HCT116 (cell line): ENCODE data around the gene BTN1A1. TPM values are rescaled to one million over a fixed set of nuclear protein-coding genes. Genes with fewer than 3 reads are reported as not detected.

Source experiments
- ATAC-seq: fragments of 200-7000 bp; cut with Tn5 transposase; 2 replicates; pipeline ENCODE4 v1.9.1; 2020; ENCODE audit warnings: mild to moderate bottlenecking, moderate library complexity
- BruUV-seq: library from RNA; stranded (reverse); fragments of 400-500 nt; replicated peaks from 2 replicates; lab custom pipeline; 2021; lab: Mats Ljungman, UMichigan
- CTCF ChIA-PET: fragments of 300-600 bp; sonication (Branson Sonifier 250); formaldehyde crosslinking; loops from one replicate; lab custom pipeline; 2021; ENCODE audit warnings: antibody characterized with exemption; lab: Charles Lee
- POLR2A ChIA-PET: fragments of 300-600, 350-600 bp; sonication (Branson Sonifier 250); formaldehyde crosslinking; loops from one replicate; lab custom pipeline; 2021; ENCODE audit warnings: antibody characterized with exemption; lab: Charles Lee
- RAD21 ChIA-PET, 2 experiments: fragments of 300-600 bp; sonication (Branson Sonifier 250); formaldehyde crosslinking; loops; one replicate each; lab custom pipeline; 2023; ENCODE audit warnings: low total read pairs in 2 of 2; ENCODE audit not compliant: uncharacterized antibody in 2 of 2, unreplicated experiment in 2 of 2, low non-redundant PET in 1 of 2; lab: Charles Lee
- DNase-seq: peaks from one replicate; pipeline ENCODE4 v3.0.0-alpha.2; 2010; ENCODE audit warnings: low read depth, low spot score
- H2AFZ ChIP-seq: fragments of 200-600 bp; shearing (Covaris generic), sonication (generic); 2 replicates; pipeline ENCODE4 v1.6.1; 2017; ENCODE audit warnings: low read depth, mixed run types, mixed read lengths, antibody characterized with exemption, low read length; ENCODE audit not compliant: poor library complexity, severe bottlenecking
- H3K27ac ChIP-seq: 2 replicates; pipeline ENCODE4 v1.5.1; 2012; ENCODE audit warnings: low read depth, low read length
- H3K27me3 ChIP-seq: fragments of 200-600 bp; sonication (generic); 2 replicates; pipeline ENCODE4 v1.6.1; 2016; ENCODE audit warnings: mixed run types, low read length, mixed read lengths; ENCODE audit not compliant: insufficient read depth
- H3K36me3 ChIP-seq, 2 experiments: fragments of 200-500 bp in 1 of 2; fragments of 200-600 bp in 1 of 2; sonication (Bioruptor generic) in 1 of 2; sonication (generic) in 1 of 2; 2 replicates each; pipeline versions ENCODE4 v1.5.1 to v1.6.1; 2014 to 2016; ENCODE audit warnings: low read length in 2 of 2, inconsistent platforms in 1 of 2, mixed read lengths in 1 of 2, mixed run types in 1 of 2; ENCODE audit not compliant: insufficient read depth in 2 of 2, control insufficient read depth in 1 of 2
- H3K4me1 ChIP-seq, 2 experiments: fragments of 200-600 bp in 1 of 2; sonication (generic) in 1 of 2; 2 replicates each; pipeline versions ENCODE4 v1.5.1 to v1.6.1; 2012 to 2017; ENCODE audit warnings: low read length in 2 of 2, inconsistent platforms in 1 of 2, mild to moderate bottlenecking in 1 of 2, mixed read lengths in 1 of 2, mixed run types in 1 of 2, moderate library complexity in 1 of 2; ENCODE audit not compliant: insufficient read depth in 2 of 2, control insufficient read depth in 1 of 2
- H3K4me2 ChIP-seq: fragments of 200-600 bp; sonication (generic); 2 replicates; pipeline ENCODE4 v1.6.1; 2017; ENCODE audit warnings: mixed run types, low read length, mixed read lengths
- H3K4me3 ChIP-seq, 2 experiments: fragments of 200-600 bp in 1 of 2; sonication (generic) in 1 of 2; replicated peaks in 1 of 2; 2 replicates each; pipeline ENCODE4 v1.5.1; 2011 to 2016; ENCODE audit warnings: low read length in 2 of 2, control low read depth in 1 of 2, low read depth in 1 of 2, mild to moderate bottlenecking in 1 of 2, mixed read lengths in 1 of 2, mixed run types in 1 of 2
- H3K79me2 ChIP-seq: fragments of 200-600 bp; sonication (generic); 2 replicates; pipeline ENCODE4 v1.6.1; 2017; ENCODE audit warnings: mild to moderate bottlenecking, mixed run types, low read length, moderate library complexity, mixed read lengths; ENCODE audit not compliant: insufficient read depth
- H3K9ac ChIP-seq: fragments of 200-600 bp; sonication (generic); 2 replicates; pipeline ENCODE4 v1.6.1; 2016; ENCODE audit warnings: low read length, mixed read lengths
- H3K9me2 ChIP-seq: fragments of 200-600 bp; sonication (generic), shearing (Covaris generic); 2 replicates; pipeline ENCODE4 v1.6.1; 2017; ENCODE audit warnings: mixed run types, mild to moderate bottlenecking, moderate library complexity; ENCODE audit not compliant: insufficient read depth
- H3K9me3 ChIP-seq, 2 experiments: fragments of 200-500 bp in 1 of 2; fragments of 200-600 bp in 1 of 2; sonication (Bioruptor generic) in 1 of 2; sonication (generic) in 1 of 2; 2 replicates each; pipeline ENCODE4 v1.6.1; 2014 to 2017; ENCODE audit warnings: low read length in 2 of 2, mixed read lengths in 2 of 2, inconsistent platforms in 1 of 2, low read depth in 1 of 2, mild to moderate bottlenecking in 1 of 2, mixed run types in 1 of 2, moderate library complexity in 1 of 2; ENCODE audit not compliant: control insufficient read depth in 1 of 2, insufficient read depth in 1 of 2
- H4K20me1 ChIP-seq: fragments of 200-600 bp; sonication (generic), shearing (Covaris generic); 2 replicates; pipeline ENCODE4 v1.6.1; 2017; ENCODE audit warnings: mixed run types, mild to moderate bottlenecking, moderate library complexity; ENCODE audit not compliant: insufficient read depth
- ATF3 ChIP-seq: IDR thresholded peaks from 2 replicates; pipeline ENCODE4 v1.6.1; 2012
- CBX3 ChIP-seq: IDR thresholded peaks from 2 replicates; pipeline ENCODE4 v1.6.1; 2012; ENCODE audit warnings: low read depth
- CEBPB ChIP-seq: IDR thresholded peaks from 2 replicates; pipeline ENCODE4 v1.6.1; 2012; ENCODE audit warnings: low read depth
- CTCF ChIP-seq, 3 experiments: fragments of 200-600 bp in 1 of 3; sonication (generic) in 1 of 3; IDR thresholded peaks in 2 of 3; conservative IDR thresholded peaks in 1 of 3; 2 replicates each; pipeline ENCODE4 v1.5.1; 2012 to 2017; ENCODE audit warnings: low read depth in 2 of 3, low read length in 2 of 3, antibody characterized with exemption in 1 of 3, borderline replicate concordance in 1 of 3, control low read depth in 1 of 3, mild to moderate bottlenecking in 1 of 3, mixed read lengths in 1 of 3, mixed run types in 1 of 3, moderate library complexity in 1 of 3; ENCODE audit not compliant: insufficient read depth in 1 of 3
- EGR1 ChIP-seq: IDR thresholded peaks from 2 replicates; pipeline ENCODE4 v1.6.1; 2012; ENCODE audit warnings: low read depth
- ELF1 ChIP-seq: IDR thresholded peaks from 2 replicates; pipeline ENCODE4 v1.6.1; 2012; ENCODE audit warnings: low read depth, borderline replicate concordance
- EZH2 ChIP-seq: fragments of 200-600 bp; sonication (generic); IDR thresholded peaks from 2 replicates; pipeline ENCODE4 v1.6.1; 2017; ENCODE audit warnings: antibody characterized with exemption, mixed run types
- FOSL1 ChIP-seq: IDR thresholded peaks from 2 replicates; pipeline ENCODE4 v1.6.1; 2012; ENCODE audit warnings: low read depth
- JUND ChIP-seq: IDR thresholded peaks from 2 replicates; pipeline ENCODE4 v1.6.1; 2012
- POLR2A ChIP-seq: IDR thresholded peaks from 2 replicates; pipeline ENCODE4 v1.7.0; 2011; ENCODE audit warnings: borderline replicate concordance; ENCODE audit not compliant: insufficient read depth, insufficient read length; ENCODE audit errors: extremely low read depth
- POLR2AphosphoS5 ChIP-seq: IDR thresholded peaks from 2 replicates; pipeline ENCODE4 v1.6.1; 2011; ENCODE audit warnings: mild to moderate bottlenecking, low read depth, low read length, moderate library complexity
- RAD21 ChIP-seq: IDR thresholded peaks from 2 replicates; pipeline ENCODE4 v1.6.1; 2012; ENCODE audit warnings: low read depth, mild to moderate bottlenecking
- SIN3A ChIP-seq: IDR thresholded peaks from 2 replicates; pipeline ENCODE4 v1.6.1; 2012; ENCODE audit warnings: low read depth
- SRF ChIP-seq: IDR thresholded peaks from 2 replicates; pipeline ENCODE4 v1.6.1; 2012; ENCODE audit warnings: low read depth
- TCF7L2 ChIP-seq: IDR thresholded peaks from 2 replicates; pipeline ENCODE4 v1.7.0; 2011; ENCODE audit warnings: borderline replicate concordance, inconsistent platforms; ENCODE audit not compliant: insufficient read depth, insufficient read length; ENCODE audit errors: extremely low read depth
- YY1 ChIP-seq: IDR thresholded peaks from 2 replicates; pipeline ENCODE4 v1.6.1; 2011; ENCODE audit warnings: low read length, low read depth, moderate library complexity, mild to moderate bottlenecking; ENCODE audit not compliant: insufficient replicate concordance; ENCODE audit errors: extremely low read depth
- ZBTB33 ChIP-seq: IDR thresholded peaks from 2 replicates; pipeline ENCODE4 v1.6.1; 2011; ENCODE audit warnings: mild to moderate bottlenecking, low read length, moderate library complexity; ENCODE audit not compliant: insufficient replicate concordance; ENCODE audit errors: extremely low read depth
- ZFX ChIP-seq: fragments of 450-650 bp; IDR thresholded peaks from 2 replicates; pipeline ENCODE4 v1.6.1; 2017
- intact Hi-C: fragments of 100-400 bp; cut with micrococcal nuclease; formaldehyde crosslinking; loops from 2 replicates; pipeline ENCODE4 v1.10.0; 2022
- total RNA-seq: library from RNA; stranded (reverse); gene quantifications from one replicate; pipeline ENCODE4 v1.2.1, GENCODE V29; 2021; ENCODE audit not compliant: unreplicated experiment

BTN1A1 gene
- total RNA-seq, 1 experiment from 2014 or later, result 0.32 TPM

DNA sequence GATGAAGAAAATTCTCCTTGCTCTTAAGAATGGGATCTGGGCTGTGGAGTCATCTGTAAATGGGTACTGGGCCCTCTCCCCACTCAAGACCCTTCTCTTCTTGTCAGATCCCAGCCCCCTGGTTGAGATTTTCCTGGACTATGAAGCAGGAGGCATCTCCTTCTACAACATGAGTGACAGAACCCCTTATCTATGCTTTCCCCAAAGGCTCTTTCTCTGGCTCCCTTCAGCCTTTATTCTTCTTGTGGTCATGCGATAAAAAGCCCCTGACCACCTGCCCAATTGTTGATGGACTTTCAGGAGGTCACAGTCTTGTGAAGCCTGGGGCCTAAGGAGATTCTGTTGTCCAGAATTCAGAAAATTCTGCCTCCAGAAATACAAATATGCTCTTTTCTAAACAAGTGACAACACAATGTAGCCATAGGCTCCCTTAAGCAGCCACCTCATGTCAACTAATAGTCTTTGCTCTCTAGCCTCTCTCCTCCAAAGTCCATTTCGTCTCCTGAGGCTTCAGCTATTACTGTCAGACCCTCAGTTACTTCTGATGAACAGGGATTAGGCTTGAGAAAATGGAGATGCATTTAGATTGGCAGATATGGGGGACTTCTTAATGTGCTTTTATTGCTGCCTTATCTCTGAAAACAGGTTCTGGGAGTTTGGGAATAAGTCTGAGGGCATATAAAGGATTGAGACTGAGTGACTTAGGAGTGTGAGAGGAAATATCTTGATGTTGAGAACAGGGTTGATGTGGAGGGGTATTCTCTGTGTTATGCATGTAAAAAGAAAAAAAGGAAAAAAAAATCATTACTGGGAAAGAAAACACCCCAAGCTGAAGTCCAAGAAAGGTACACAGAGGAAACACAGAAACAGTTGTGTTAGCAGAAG, 21.8 kb upstream of the BTN1A1 start (continued):
- TF ChIP-seq ZBTB33 (no peak), TCF7L2 (no peak), SRF (no peak), CTCF (IDR thresholded peaks at IDR 0.05 in 2 of 3, conservative IDR thresholded peaks at IDR 0.05 in 1 of 3; ENCODE audit: borderline replicate concordance in 1 of 3, insufficient read depth in 1 of 3, low read depth in 2 of 3, low read length in 2 of 3) (no peak), ELF1 (no peak), EGR1 (no peak), JUND (no peak), RAD21 (no peak)
- TF ChIP-seq, all 23 proteins: peak for 0

GRCh38 chr6:26478985-26479278, 21.2 kb upstream of the BTN1A1 start:
- no peaks in the 10 kb centered on the region for H4K20me1 ChIP-seq
- TF ChIP-seq FOSL1 (no peak), SIN3A (no peak), POLR2AphosphoS5 (no peak), POLR2A (no peak), TCF7L2 (no peak), CEBPB (no peak), CBX3 (no peak), ZFX (no peak), ELF1 (no peak), JUND (no peak), EZH2 (no peak), YY1 (no peak), ATF3 (no peak)
- no peaks in the 10 kb centered on the region for H3K36me3 ChIP-seq
- POLR2A ChIA-PET, result no interaction called here
- RAD21 ChIA-PET, result no interaction called here
- no peak for ATAC-seq
- no peaks in the 10 kb centered on the region for H3K9me2 ChIP-seq
- H3K27ac ChIP-seq, result no peak overlapping the region
- no TSS peak for BruUV-seq
- no peak overlapping the region for H2AFZ ChIP-seq
- H3K27me3 ChIP-seq, result no peaks in the 10 kb centered on the region
- intact Hi-C loops, result no loop called here
- no peaks in the 10 kb centered on the region for H3K79me2 ChIP-seq
- no peak overlapping the region for H3K4me3 ChIP-seq
- H3K4me1 ChIP-seq, result peaks cover 15 to 20% of the 10 kb centered on the region in 2 experiments
- CTCF ChIA-PET, result no interaction called here
- DNase-seq, result no peak
- H3K9me3 ChIP-seq, result peaks cover 0 to 3% of the 10 kb centered on the region in 2 experiments; a peak in 1 of 4 replicates
- H3K4me2 ChIP-seq, result no peak overlapping the region
- H3K9ac ChIP-seq, result no peak overlapping the region
